Tongue (tissue), 1 donor: ENCODE data around the gene KCP. TPM values are rescaled to one million over a fixed set of nuclear protein-coding genes. Genes with fewer than 3 reads are reported as not detected.

Experiments
- total RNA-seq: library from RNA; depleted of rRNA; stranded (reverse); fragments of >200 nt; gene quantifications from one replicate; pipeline ENCODE4 v1.2.3, GENCODE V29; 2014

Gene KCP
- total RNA-seq, 1 donor from 2014 or later = 0.72 TPM

Other genes with a start within 250 kb of the KCP start
- 0.10 TPM for gene GARIN1A, start 238.4 kb downstream of the KCP start, total RNA-seq
- gene CALU, start 171.3 kb downstream of the KCP start, total RNA-seq = 261 TPM
- gene OPN1SW, start 134.9 kb downstream of the KCP start, total RNA-seq = not detected
- 16.4 TPM for gene CCDC136, start 118.7 kb downstream of the KCP start, total RNA-seq
- 1,540 TPM for gene FLNC, start 80.3 kb downstream of the KCP start, total RNA-seq
- 71.5 TPM for gene ATP6V1F, start 47.9 kb downstream of the KCP start, total RNA-seq
- 1.2 TPM for gene IRF5, start 27.2 kb upstream of the KCP start, total RNA-seq
- 48.3 TPM for gene TNPO3, start 144.4 kb upstream of the KCP start, total RNA-seq
- gene TSPAN33, start 234.0 kb upstream of the KCP start, total RNA-seq = 20.8 TPM